K562 (cell line): ENCODE data around the gene TRAPPC12. TPM values are rescaled to one million over a fixed set of nuclear protein-coding genes. Genes with fewer than 3 reads are reported as not detected.

Experiments
- ATAC-seq: fragments of 200-7000 bp; cut with Tn5 transposase; 3 replicates; pipeline ENCODE4 v1.9.1; 2020; ENCODE audit warnings: moderate library complexity
- BruUV-seq: library from RNA; stranded (reverse); fragments of 400-500 nt; replicated peaks from 2 replicates; lab custom pipeline; 2021; lab: Mats Ljungman, UMichigan
- CTCF ChIA-PET: fragments of 300-600 bp; formaldehyde crosslinking; extraction: SDS; loops from one replicate; lab custom pipeline; 2021; ENCODE audit warnings: low intra/inter-chr PET ratio; lab: Yijun Ruan, JAX
- POLR2A ChIA-PET: fragments of 300-600, 350-650 bp; sonication (Branson Sonifier 250); formaldehyde crosslinking; extraction: SDS; loops from one replicate; lab custom pipeline; 2021; ENCODE audit warnings: antibody characterized with exemption, inconsistent platforms; lab: Yijun Ruan, JAX
- DNase-seq, 4 experiments: peaks; one replicate each; pipeline versions ENCODE4 v3.0.0 to v3.0.0-alpha.2; 2011 to 2018; ENCODE audit warnings: low spot score in 3 of 4, mixed read lengths in 3 of 4; ENCODE audit errors: extremely low read depth in 1 of 4
- FAIRE-seq: peaks from 2 replicates; lab custom pipeline; 2011; peaks lifted over from hg19 to GRCh38; lab: Jason Lieb, UNC
- H2AFZ ChIP-seq: 2 replicates; pipeline ENCODE4 v1.6.0; 2011; ENCODE audit warnings: low read depth, low read length, control low read depth, inconsistent platforms
- H3K27ac ChIP-seq: fragments of 200-600 bp; 3 replicates; pipeline ENCODE4 v1.8.0; 2011; ENCODE audit warnings: low read depth, mild to moderate bottlenecking, control low read depth, inconsistent platforms, low read length, moderate library complexity, mixed read lengths; ENCODE audit errors: extremely low read depth
- H3K27me3 ChIP-seq, 2 experiments: fragments of 300-600 bp in 1 of 2; 2 replicates in 1 of 2; 3 replicates in 1 of 2; pipeline versions ENCODE4 v1.6.0 to v1.8.0; 2011; ENCODE audit warnings: inconsistent platforms in 2 of 2, low read length in 2 of 2, mild to moderate bottlenecking in 1 of 2, mixed read lengths in 1 of 2, moderate library complexity in 1 of 2; ENCODE audit not compliant: control insufficient read depth in 2 of 2, insufficient read depth in 2 of 2
- H3K36me3 ChIP-seq: fragments of 300-600 bp; 3 replicates; pipeline ENCODE4 v1.8.0; 2011; ENCODE audit warnings: mild to moderate bottlenecking, low read length, inconsistent platforms; ENCODE audit not compliant: control insufficient read depth, insufficient read depth
- H3K4me1 ChIP-seq, 2 experiments: fragments of 200-600 bp in 1 of 2; replicated peaks in 1 of 2; 2 replicates in 1 of 2; 3 replicates in 1 of 2; pipeline versions ENCODE4 v1.5.1 to v1.8.0; 2011; ENCODE audit warnings: inconsistent platforms in 2 of 2, low read length in 2 of 2, mild to moderate bottlenecking in 1 of 2, mixed read lengths in 1 of 2, moderate library complexity in 1 of 2; ENCODE audit not compliant: control insufficient read depth in 2 of 2, insufficient read depth in 2 of 2
- H3K4me2 ChIP-seq: 2 replicates; pipeline ENCODE4 v1.6.1; 2011; ENCODE audit warnings: low read length, control low read depth, inconsistent platforms, mixed read lengths; ENCODE audit not compliant: insufficient read depth
- H3K4me3 ChIP-seq: fragments of 200-600 bp; sonication (generic), shearing (Covaris generic); 2 replicates; pipeline ENCODE4 v1.5.1; 2016; ENCODE audit warnings: control low read depth, inconsistent platforms
- H3K79me2 ChIP-seq: fragments of 200-600 bp; 3 replicates; pipeline ENCODE4 v1.8.0; 2011; ENCODE audit warnings: low read length, inconsistent platforms; ENCODE audit not compliant: control insufficient read depth, insufficient read depth
- H3K9ac ChIP-seq, 2 experiments: 2 replicates each; pipeline versions ENCODE4 v1.6.0 to v1.6.1; 2011; ENCODE audit warnings: low read depth in 2 of 2, low read length in 2 of 2, control low read depth in 1 of 2, inconsistent platforms in 1 of 2, mild to moderate bottlenecking in 1 of 2, mixed read lengths in 1 of 2; ENCODE audit not compliant: insufficient read depth in 1 of 2
- H3K9me1 ChIP-seq: one replicate; pipeline ENCODE4 v1.6.0; 2011; ENCODE audit warnings: inconsistent platforms, mild to moderate bottlenecking, low read length, moderate library complexity; ENCODE audit not compliant: control insufficient read depth, insufficient read depth
- H3K9me3 ChIP-seq: replicated peaks from 2 replicates; pipeline ENCODE4 v1.5.1; 2011; ENCODE audit warnings: low read depth, low read length, inconsistent platforms; ENCODE audit not compliant: control insufficient read depth, insufficient read depth
- H4K20me1 ChIP-seq: replicated peaks from 2 replicates; pipeline ENCODE4 v1.6.1; 2011; ENCODE audit warnings: low read length, inconsistent platforms, mixed read lengths; ENCODE audit not compliant: control insufficient read depth, insufficient read depth
- BACH1 ChIP-seq: fragments of 200-800 bp; sonication (Bioruptor generic); IDR thresholded peaks from 2 replicates; pipeline ENCODE4 v1.6.1; 2016; ENCODE audit warnings: missing genetic modification characterization, missing compliant biosample characterization
- CEBPG ChIP-seq, 3 experiments: fragments of 200-800 bp in 1 of 3; sonication (Bioruptor generic) in 1 of 3; sonication (generic) in 1 of 3; formaldehyde crosslinking in 1 of 3; IDR thresholded peaks in 2 of 3; conservative IDR thresholded peaks in 1 of 3; 2 replicates each; pipeline versions ENCODE4 v1.6.1 to v1.8.0; 2016 to 2022; ENCODE audit warnings: missing compliant biosample characterization in 2 of 3, missing genetic modification characterization in 2 of 3, mild to moderate bottlenecking in 1 of 3, missing genetic modification reagents in 1 of 3
- CHD2 ChIP-seq: IDR thresholded peaks from 2 replicates; pipeline ENCODE4 v1.6.1; 2011; ENCODE audit warnings: low read depth, low read length
- DMBX1 ChIP-seq: fragments of 250-450 bp; sonication (Bioruptor Pico); IDR thresholded peaks from 2 replicates; pipeline ENCODE4 v1.8.0; 2022; ENCODE audit warnings: inconsistent platforms, mild to moderate bottlenecking, moderate library complexity, borderline replicate concordance
- HNRNPH1 ChIP-seq: fragments of 200-400 bp; formaldehyde crosslinking; optimal IDR thresholded peaks from 2 replicates; pipeline ENCODE3; 2017; ENCODE audit warnings: low read depth, mild to moderate bottlenecking, low read length, moderate library complexity
- NFIC ChIP-seq: fragments of 450-650 bp; IDR thresholded peaks from 2 replicates; pipeline ENCODE4 v1.6.1; 2017; ENCODE audit warnings: mild to moderate bottlenecking, inconsistent platforms
- PTBP1 ChIP-seq: fragments of 200-400 bp; formaldehyde crosslinking; IDR thresholded peaks from 2 replicates; pipeline ENCODE4 v1.6.1; 2017; ENCODE audit warnings: low read depth, low read length
- RFX5 ChIP-seq: IDR thresholded peaks from 2 replicates; pipeline ENCODE4 v1.6.1; 2011; ENCODE audit warnings: low read depth, mild to moderate bottlenecking, improper control_type of control experiment, low read length
- U2AF2 ChIP-seq: fragments of 200-400 bp; formaldehyde crosslinking; optimal IDR thresholded peaks from 2 replicates; pipeline ENCODE3; 2017; ENCODE audit warnings: low read depth, mild to moderate bottlenecking, low read length
- XRCC5 ChIP-seq: fragments of 200-400 bp; formaldehyde crosslinking; IDR thresholded peaks from 2 replicates; pipeline ENCODE4 v1.6.1; 2017; ENCODE audit warnings: low read depth, mild to moderate bottlenecking, low read length
- ZNF444 ChIP-seq: fragments of 250-450 bp; sonication (Bioruptor Pico); IDR thresholded peaks from 2 replicates; pipeline ENCODE4 v1.4.0; 2020; ENCODE audit warnings: mild to moderate bottlenecking, moderate library complexity
- ZNF644 ChIP-seq: fragments of 200-800 bp; sonication (Bioruptor generic); IDR thresholded peaks from 2 replicates; pipeline ENCODE4 v1.6.1; 2016; ENCODE audit warnings: low read depth, missing genetic modification characterization, missing compliant biosample characterization
- ZNF696 ChIP-seq: fragments of 250-450 bp; sonication (Bioruptor Pico); conservative IDR thresholded peaks from 2 replicates; pipeline ENCODE4 v1.4.0; 2020; ENCODE audit warnings: mild to moderate bottlenecking, moderate library complexity
- WGBS: fragments of 100-300 bp; shearing (Covaris generic); methylation state at CpG from one replicate; pipeline ENCODE4 v1.1.6; 2016; ENCODE audit warnings: low coverage, mixed read lengths; ENCODE audit not compliant: insufficient coverage; ENCODE audit errors: missing lambda C conversion rate; 5-methylcytosine and 5-hydroxymethylcytosine counted together
- in situ Hi-C: fragments of 300-500 bp; cut with MboI; formaldehyde crosslinking; loops from 4 replicates; pipeline ENCODE4 v1.15.0; 2018; ENCODE audit warnings: inconsistent platforms, mixed read lengths
- intact Hi-C: fragments of 100-400 bp; cut with micrococcal nuclease; formaldehyde crosslinking; loops from 2 replicates; pipeline ENCODE4 v1.14.2; 2022
- polyA plus RNA-seq, 8 experiments: library from polyadenylated mRNA; depleted of rRNA in 4 of 8; stranded (reverse) in 5 of 8; unstranded in 3 of 8; fragments of >200 nt; fragmentation: Nextera tagmentation in 2 of 8; fragmentation: Illumina TruSeq in 1 of 8; extraction: Ambion mirVana in 2 of 8; extraction: Trizol in 1 of 8; gene quantifications; 2 replicates each; pipeline versions ENCODE4 v1.2.1 to v1.2.3, GENCODE V29; 2011 to 2014; ENCODE audit warnings: inconsistent platforms in 1 of 8, missing spikeins in 1 of 8
- total RNA-seq, 7 experiments: library from RNA; depleted of rRNA in 6 of 7; stranded (reverse); fragments of >200 nt in 6 of 7; fragmentation: Illumina TruSeq in 2 of 7; extraction: Trizol in 2 of 7; gene quantifications; 2 replicates each; pipeline versions ENCODE4 v1.2.1 to v1.2.3, GENCODE V29; 2011 to 2021; ENCODE audit warnings: low replicate concordance in 1 of 7
- TF ChIP-seq, protein P1 (sequence below): fragments of 450-650 bp; IDR thresholded peaks from one replicate; pipeline ENCODE4 v1.6.1; 2018; ENCODE audit warnings: mild to moderate bottlenecking, moderate library complexity; ENCODE audit not compliant: partially characterized antibody

Gene TRAPPC12
- total and polyA plus RNA-seq, 9 of the 15 experiments (the other 6 are each of a cell fraction or from before 2014, with no cell fraction given), result 8.0 to 75.2 (median 39.1) TPM

DNA sequence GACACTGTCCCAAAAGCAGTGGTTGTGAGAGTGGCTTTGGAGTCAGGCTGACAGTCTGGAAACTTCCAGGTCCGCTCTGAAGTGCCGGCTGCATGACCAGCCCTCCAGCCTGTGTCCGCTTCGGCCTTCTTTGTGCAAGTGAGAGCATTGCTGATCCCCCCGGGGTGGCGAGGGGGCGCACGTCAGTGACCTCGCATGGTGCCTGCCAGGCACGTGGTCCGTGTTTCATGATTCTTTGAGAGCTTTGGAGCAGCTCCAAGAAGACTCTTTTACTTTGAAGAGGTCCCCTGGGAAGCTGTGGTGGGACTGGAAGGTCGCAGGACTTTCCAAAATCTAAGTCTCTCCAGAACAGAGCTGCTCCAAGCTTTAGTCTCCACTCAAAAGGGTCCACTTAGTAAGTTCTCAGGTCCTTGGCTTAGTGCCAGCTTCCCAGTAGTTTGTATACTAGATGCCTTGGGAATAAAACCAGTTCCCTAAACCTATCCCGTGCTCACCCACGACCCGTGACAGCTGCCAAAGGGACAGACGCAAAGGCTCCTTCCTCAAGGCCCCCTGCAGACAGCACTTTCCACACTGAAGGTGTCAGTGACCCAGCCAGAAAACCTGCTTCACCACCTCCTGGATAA, 71.0 kb downstream of the TRAPPC12 start:
- CTCF ChIA-PET, result no interaction called here
- in situ Hi-C loops, result no loop called here
- TF ChIP-seq XRCC5 (no peak), PTBP1 (no peak), ZNF696 (CRISPR knock-in tag) (no peak), RFX5 (no peak), NFIC (peak; percentile 82), BACH1 (tag) (no peak)
- Histone ChIP-seq H3K27me3 (no peaks in the 10 kb centered on the region), H4K20me1 (no peaks in the 10 kb centered on the region), H3K4me2 (no peak overlapping the region), H3K79me2 (no peaks in the 10 kb centered on the region), H3K9me1 (no peaks in the 10 kb centered on the region), H3K4me1 (peaks cover 0 to 6% of the 10 kb centered on the region in 2 experiments; a peak in 1 of 5 replicates), H3K9ac (no peak overlapping the region), H3K36me3 (peaks cover 61% of the 10 kb centered on the region), H3K27ac (no peak overlapping the region), H2AFZ (no peak overlapping the region), H3K4me3 (no peak overlapping the region), H3K9me3 (no peaks in the 10 kb centered on the region)
- ATAC-seq (no peak), DNase-seq (no peak), FAIRE-seq (no peak)
- no TSS peak for BruUV-seq
- intact Hi-C loops, result no loop called here
- POLR2A ChIA-PET, result interaction anchor here (0.6 kb wide), 1 partner anchor 13 kb away, joined by 3 read pairs; no protein-coding TSS in a partner anchor
- 84% methylated on average over 16 of the region's 16 CpGs for WGBS

DNA sequence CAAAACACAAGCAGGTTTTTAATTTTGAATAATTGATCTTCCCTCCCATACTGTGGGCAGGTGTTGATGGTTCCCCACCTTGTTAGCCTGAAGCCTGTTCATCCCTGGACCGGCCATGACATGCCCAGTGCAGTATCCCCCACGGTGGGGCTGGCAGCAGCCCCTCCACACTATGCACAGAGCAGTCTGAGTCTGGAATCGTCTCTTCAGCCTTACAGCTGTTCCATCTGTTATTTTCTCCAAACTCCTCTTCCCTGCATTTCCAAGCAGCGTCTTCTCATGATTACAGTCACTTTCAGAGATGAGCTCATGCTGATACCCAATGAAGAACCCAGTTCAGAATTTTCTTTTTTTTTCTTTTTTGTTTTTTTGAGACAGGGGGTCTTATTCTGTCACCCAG, 71.7 kb downstream of the TRAPPC12 start:
- CTCF ChIA-PET, result no interaction called here
- no peak for TF ChIP-seq ZNF644
- no peak for TF ChIP-seq CEBPG (CRISPR knock-in tag; IDR thresholded peaks at IDR 0.05)
- no peak for TF ChIP-seq CEBPG (tag; conservative IDR thresholded peaks at IDR 0.05 in 1 of 2, IDR thresholded peaks at IDR 0.05 in 1 of 2)
- TF ChIP-seq RFX5, result no peak
- no peak for TF ChIP-seq CHD2
- TF ChIP-seq, protein P1, sequence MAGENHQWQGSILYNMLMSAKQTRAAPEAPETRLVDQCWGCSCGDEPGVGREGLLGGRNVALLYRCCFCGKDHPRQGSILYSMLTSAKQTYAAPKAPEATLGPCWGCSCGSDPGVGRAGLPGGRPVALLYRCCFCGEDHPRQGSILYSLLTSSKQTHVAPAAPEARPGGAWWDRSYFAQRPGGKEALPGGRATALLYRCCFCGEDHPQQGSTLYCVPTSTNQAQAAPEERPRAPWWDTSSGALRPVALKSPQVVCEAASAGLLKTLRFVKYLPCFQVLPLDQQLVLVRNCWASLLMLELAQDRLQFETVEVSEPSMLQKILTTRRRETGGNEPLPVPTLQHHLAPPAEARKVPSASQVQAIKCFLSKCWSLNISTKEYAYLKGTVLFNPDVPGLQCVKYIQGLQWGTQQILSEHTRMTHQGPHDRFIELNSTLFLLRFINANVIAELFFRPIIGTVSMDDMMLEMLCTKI, result no peak
- no peak for TF ChIP-seq HNRNPH1
- no peak for TF ChIP-seq ZNF444
- no peak for TF ChIP-seq U2AF2
- no peak for TF ChIP-seq DMBX1

More for the DNA sequence above, 71.7 kb downstream of the TRAPPC12 start:
- DNase-seq, result no peak
- H3K9me1 ChIP-seq, result no peaks in the 10 kb centered on the region
- no peak overlapping the region for H3K9ac ChIP-seq
- H3K4me3 ChIP-seq, result no peak overlapping the region
- BruUV-seq, result no TSS peak
- POLR2A ChIA-PET, result interaction anchor here (0.6 kb wide), 1 partner anchor 13 kb away, joined by 3 read pairs; no protein-coding TSS in a partner anchor
- WGBS, result 88% methylated on average over 4 of the region's 4 CpGs
- no peaks in the 10 kb centered on the region for H3K9me3 ChIP-seq
- no peak for FAIRE-seq
- peaks cover 61% of the 10 kb centered on the region; the same call in 2 of the 3 replicates for H3K36me3 ChIP-seq
- H3K27me3 ChIP-seq, result no peaks in the 10 kb centered on the region
- H3K79me2 ChIP-seq, result no peaks in the 10 kb centered on the region
- no peaks in the 10 kb centered on the region for H4K20me1 ChIP-seq
- in situ Hi-C loops, result no loop called here
- H2AFZ ChIP-seq, result no peak overlapping the region
- intact Hi-C loops, result no loop called here
- no peak overlapping the region for H3K4me2 ChIP-seq
- ATAC-seq, result no peak
- peaks cover 0 to 6% of the 10 kb centered on the region in 2 experiments; a peak in 1 of 5 replicates for H3K4me1 ChIP-seq
- H3K27ac ChIP-seq, result no peak overlapping the region
